ENCODE measurements around the gene VPS45. TPM values are rescaled to one million over a fixed set of nuclear protein-coding genes. Genes with fewer than 3 reads are reported as not detected.

Gene VPS45
- total RNA-seq, 1 experiment from 2014 or later = 28.2 TPM

DNA sequence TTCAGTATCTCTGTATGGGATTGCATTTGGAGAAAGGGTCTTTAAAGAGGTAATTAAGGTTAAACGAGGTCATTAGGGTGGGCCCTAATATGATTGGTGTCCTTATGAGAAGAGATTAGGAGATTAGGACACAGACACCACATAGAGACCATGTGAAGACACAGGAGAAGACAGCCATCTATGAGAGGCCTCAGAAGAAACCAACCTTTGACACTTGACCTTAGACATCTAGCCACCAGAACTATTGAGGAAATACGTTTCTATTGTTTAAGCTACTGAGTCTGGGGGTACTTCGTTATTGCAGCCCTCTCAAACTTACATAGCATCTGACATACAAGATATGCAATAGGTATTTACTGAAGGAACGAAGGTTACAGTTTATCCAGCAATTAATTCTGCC lies 7.3 kb upstream of the VPS45 start (continued):
- no peak for TF ChIP-seq NR3C1 (CRISPR knock-in tag; conservative IDR thresholded peaks at IDR 0.05; ENCODE audit: low read depth)
- TF ChIP-seq, protein P1, sequence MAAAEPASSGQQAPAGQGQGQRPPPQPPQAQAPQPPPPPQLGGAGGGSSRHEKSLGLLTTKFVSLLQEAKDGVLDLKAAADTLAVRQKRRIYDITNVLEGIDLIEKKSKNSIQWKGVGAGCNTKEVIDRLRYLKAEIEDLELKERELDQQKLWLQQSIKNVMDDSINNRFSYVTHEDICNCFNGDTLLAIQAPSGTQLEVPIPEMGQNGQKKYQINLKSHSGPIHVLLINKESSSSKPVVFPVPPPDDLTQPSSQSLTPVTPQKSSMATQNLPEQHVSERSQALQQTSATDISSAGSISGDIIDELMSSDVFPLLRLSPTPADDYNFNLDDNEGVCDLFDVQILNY (CRISPR knock-in tag; IDR thresholded peaks at IDR 0.05) = no peak
- TF ChIP-seq ZNF232 (CRISPR knock-in tag; IDR thresholded peaks at IDR 0.05) = no peak

DNA sequence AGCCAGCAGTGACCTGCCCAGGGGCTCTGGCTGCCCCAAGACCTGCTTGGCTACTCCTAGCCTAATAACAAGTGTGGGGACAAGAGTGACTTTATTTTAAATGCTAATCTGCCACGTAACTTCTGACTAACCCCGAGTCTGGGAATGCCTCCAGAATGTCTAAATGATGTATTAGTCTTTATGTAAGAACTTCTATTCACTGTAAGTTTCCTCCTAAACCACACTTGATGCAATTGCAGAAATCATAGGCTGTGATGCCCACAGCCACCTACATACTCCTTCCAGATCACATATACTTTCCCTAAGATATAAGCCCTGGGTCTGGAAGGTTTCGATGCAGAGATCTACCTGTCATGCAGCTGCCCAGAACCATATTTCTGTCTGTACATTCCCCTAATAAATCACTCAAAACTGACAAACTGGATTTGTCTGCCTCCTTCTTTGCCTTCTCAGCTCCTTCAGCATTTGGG lies 5.9 kb upstream of the VPS45 start:
- DNase-seq (ENCODE audit: low spot score) (no peak), ATAC-seq (no peak)
- H3K4me1 Mint-ChIP-seq = peaks cover 7% of the 10 kb centered on the region
- ChIA-PET POLR2A (no interaction called here), CTCF (interaction anchor here (3.0 kb wide), 1 partner anchor 11 kb away, joined by 11 read pairs; no protein-coding TSS in a partner anchor)
- no peak overlapping the region for H3K27ac Mint-ChIP-seq
- no peak overlapping the region for H3K4me3 Mint-ChIP-seq
- no peaks in the 10 kb centered on the region for H3K9me3 Mint-ChIP-seq
- no peaks in the 10 kb centered on the region for H3K36me3 Mint-ChIP-seq
- no peak for TF ChIP-seq ZBTB21 (CRISPR knock-in tag; IDR thresholded peaks at IDR 0.05; ENCODE audit: borderline replicate concordance)
- no peak for TF ChIP-seq NFYB (CRISPR knock-in tag; conservative IDR thresholded peaks at IDR 0.05; ENCODE audit: low read depth)
- TF ChIP-seq, protein P1 (CRISPR knock-in tag; IDR thresholded peaks at IDR 0.05) = no peak
- TF ChIP-seq, protein P2, sequence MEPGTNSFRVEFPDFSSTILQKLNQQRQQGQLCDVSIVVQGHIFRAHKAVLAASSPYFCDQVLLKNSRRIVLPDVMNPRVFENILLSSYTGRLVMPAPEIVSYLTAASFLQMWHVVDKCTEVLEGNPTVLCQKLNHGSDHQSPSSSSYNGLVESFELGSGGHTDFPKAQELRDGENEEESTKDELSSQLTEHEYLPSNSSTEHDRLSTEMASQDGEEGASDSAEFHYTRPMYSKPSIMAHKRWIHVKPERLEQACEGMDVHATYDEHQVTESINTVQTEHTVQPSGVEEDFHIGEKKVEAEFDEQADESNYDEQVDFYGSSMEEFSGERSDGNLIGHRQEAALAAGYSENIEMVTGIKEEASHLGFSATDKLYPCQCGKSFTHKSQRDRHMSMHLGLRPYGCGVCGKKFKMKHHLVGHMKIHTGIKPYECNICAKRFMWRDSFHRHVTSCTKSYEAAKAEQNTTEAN (CRISPR knock-in tag; IDR thresholded peaks at IDR 0.05) = no peak
- TF ChIP-seq TP53 (CRISPR knock-in tag; IDR thresholded peaks at IDR 0.05) = no peak
- no peak for TF ChIP-seq NR1H2 (CRISPR knock-in tag; IDR thresholded peaks at IDR 0.05)
- TF ChIP-seq SMAD4 (CRISPR knock-in tag; IDR thresholded peaks at IDR 0.05) = no peak
- TF ChIP-seq, protein P3, sequence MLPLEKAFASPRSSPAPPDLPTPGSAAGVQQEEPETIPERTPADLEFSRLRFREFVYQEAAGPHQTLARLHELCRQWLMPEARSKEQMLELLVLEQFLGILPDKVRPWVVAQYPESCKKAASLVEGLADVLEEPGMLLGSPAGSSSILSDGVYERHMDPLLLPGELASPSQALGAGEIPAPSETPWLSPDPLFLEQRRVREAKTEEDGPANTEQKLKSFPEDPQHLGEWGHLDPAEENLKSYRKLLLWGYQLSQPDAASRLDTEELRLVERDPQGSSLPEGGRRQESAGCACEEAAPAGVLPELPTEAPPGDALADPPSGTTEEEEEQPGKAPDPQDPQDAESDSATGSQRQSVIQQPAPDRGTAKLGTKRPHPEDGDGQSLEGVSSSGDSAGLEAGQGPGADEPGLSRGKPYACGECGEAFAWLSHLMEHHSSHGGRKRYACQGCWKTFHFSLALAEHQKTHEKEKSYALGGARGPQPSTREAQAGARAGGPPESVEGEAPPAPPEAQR (CRISPR knock-in tag; IDR thresholded peaks at IDR 0.05) = no peak
- TF ChIP-seq, protein P4, sequence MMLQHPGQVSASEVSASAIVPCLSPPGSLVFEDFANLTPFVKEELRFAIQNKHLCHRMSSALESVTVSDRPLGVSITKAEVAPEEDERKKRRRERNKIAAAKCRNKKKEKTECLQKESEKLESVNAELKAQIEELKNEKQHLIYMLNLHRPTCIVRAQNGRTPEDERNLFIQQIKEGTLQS (CRISPR knock-in tag; conservative IDR thresholded peaks at IDR 0.05) = no peak
- TF ChIP-seq, protein P5, sequence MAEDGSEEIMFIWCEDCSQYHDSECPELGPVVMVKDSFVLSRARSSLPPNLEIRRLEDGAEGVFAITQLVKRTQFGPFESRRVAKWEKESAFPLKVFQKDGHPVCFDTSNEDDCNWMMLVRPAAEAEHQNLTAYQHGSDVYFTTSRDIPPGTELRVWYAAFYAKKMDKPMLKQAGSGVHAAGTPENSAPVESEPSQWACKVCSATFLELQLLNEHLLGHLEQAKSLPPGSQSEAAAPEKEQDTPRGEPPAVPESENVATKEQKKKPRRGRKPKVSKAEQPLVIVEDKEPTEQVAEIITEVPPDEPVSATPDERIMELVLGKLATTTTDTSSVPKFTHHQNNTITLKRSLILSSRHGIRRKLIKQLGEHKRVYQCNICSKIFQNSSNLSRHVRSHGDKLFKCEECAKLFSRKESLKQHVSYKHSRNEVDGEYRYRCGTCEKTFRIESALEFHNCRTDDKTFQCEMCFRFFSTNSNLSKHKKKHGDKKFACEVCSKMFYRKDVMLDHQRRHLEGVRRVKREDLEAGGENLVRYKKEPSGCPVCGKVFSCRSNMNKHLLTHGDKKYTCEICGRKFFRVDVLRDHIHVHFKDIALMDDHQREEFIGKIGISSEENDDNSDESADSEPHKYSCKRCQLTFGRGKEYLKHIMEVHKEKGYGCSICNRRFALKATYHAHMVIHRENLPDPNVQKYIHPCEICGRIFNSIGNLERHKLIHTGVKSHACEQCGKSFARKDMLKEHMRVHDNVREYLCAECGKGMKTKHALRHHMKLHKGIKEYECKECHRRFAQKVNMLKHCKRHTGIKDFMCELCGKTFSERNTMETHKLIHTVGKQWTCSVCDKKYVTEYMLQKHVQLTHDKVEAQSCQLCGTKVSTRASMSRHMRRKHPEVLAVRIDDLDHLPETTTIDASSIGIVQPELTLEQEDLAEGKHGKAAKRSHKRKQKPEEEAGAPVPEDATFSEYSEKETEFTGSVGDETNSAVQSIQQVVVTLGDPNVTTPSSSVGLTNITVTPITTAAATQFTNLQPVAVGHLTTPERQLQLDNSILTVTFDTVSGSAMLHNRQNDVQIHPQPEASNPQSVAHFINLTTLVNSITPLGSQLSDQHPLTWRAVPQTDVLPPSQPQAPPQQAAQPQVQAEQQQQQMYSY (CRISPR knock-in tag; IDR thresholded peaks at IDR 0.05) = no peak
- TF ChIP-seq GTF2I (CRISPR knock-in tag; conservative IDR thresholded peaks at IDR 0.05) = no peak
- no peaks in the 10 kb centered on the region for H3K27me3 Mint-ChIP-seq (ENCODE audit: low read depth)

DNA sequence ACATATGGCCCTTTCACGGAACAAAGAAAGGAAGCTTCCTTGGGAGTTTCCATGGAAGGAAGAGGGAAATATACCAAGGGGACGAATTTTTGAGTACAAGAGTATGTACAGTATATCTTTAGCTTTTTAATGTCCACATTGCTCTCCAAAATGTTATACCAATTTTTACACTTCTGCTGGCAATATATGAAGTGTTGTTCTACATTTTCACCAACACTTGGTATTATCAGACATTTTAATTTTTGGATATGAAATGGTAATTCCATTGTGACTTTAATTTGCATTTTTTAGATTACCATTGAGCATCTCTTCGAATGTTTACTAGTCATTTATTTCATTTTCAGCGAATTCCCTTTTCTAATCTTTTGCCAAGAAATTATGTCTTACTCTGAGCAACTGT lies 5.5 kb upstream of the VPS45 start:
- ATAC-seq (no peak), DNase-seq (ENCODE audit: low spot score) (no peak)
- Mint-ChIP-seq H3K9me3 (no peaks in the 10 kb centered on the region), H3K4me3 (no peak overlapping the region), H3K27me3 (ENCODE audit: low read depth) (no peaks in the 10 kb centered on the region), H3K27ac (no peak overlapping the region), H3K4me1 (peaks cover 9% of the 10 kb centered on the region), H3K36me3 (no peaks in the 10 kb centered on the region)
- POLR2A ChIA-PET = no interaction called here
- CTCF ChIA-PET = interaction anchor here (3.0 kb wide), 1 partner anchor 11 kb away, joined by 11 read pairs; no protein-coding TSS in a partner anchor
- TF ChIP-seq, protein P2 (CRISPR knock-in tag; IDR thresholded peaks at IDR 0.05) = no peak
- no peak for TF ChIP-seq IRF2 (CRISPR knock-in tag; IDR thresholded peaks at IDR 0.05; ENCODE audit: borderline replicate concordance, low read depth)
- TF ChIP-seq, protein P6, sequence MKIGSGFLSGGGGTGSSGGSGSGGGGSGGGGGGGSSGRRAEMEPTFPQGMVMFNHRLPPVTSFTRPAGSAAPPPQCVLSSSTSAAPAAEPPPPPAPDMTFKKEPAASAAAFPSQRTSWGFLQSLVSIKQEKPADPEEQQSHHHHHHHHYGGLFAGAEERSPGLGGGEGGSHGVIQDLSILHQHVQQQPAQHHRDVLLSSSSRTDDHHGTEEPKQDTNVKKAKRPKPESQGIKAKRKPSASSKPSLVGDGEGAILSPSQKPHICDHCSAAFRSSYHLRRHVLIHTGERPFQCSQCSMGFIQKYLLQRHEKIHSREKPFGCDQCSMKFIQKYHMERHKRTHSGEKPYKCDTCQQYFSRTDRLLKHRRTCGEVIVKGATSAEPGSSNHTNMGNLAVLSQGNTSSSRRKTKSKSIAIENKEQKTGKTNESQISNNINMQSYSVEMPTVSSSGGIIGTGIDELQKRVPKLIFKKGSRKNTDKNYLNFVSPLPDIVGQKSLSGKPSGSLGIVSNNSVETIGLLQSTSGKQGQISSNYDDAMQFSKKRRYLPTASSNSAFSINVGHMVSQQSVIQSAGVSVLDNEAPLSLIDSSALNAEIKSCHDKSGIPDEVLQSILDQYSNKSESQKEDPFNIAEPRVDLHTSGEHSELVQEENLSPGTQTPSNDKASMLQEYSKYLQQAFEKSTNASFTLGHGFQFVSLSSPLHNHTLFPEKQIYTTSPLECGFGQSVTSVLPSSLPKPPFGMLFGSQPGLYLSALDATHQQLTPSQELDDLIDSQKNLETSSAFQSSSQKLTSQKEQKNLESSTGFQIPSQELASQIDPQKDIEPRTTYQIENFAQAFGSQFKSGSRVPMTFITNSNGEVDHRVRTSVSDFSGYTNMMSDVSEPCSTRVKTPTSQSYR (CRISPR knock-in tag; IDR thresholded peaks at IDR 0.05) = no peak
- no peak for TF ChIP-seq ZNF317 (CRISPR knock-in tag; IDR thresholded peaks at IDR 0.05; ENCODE audit: borderline replicate concordance, low read depth)
- TF ChIP-seq, protein P7, sequence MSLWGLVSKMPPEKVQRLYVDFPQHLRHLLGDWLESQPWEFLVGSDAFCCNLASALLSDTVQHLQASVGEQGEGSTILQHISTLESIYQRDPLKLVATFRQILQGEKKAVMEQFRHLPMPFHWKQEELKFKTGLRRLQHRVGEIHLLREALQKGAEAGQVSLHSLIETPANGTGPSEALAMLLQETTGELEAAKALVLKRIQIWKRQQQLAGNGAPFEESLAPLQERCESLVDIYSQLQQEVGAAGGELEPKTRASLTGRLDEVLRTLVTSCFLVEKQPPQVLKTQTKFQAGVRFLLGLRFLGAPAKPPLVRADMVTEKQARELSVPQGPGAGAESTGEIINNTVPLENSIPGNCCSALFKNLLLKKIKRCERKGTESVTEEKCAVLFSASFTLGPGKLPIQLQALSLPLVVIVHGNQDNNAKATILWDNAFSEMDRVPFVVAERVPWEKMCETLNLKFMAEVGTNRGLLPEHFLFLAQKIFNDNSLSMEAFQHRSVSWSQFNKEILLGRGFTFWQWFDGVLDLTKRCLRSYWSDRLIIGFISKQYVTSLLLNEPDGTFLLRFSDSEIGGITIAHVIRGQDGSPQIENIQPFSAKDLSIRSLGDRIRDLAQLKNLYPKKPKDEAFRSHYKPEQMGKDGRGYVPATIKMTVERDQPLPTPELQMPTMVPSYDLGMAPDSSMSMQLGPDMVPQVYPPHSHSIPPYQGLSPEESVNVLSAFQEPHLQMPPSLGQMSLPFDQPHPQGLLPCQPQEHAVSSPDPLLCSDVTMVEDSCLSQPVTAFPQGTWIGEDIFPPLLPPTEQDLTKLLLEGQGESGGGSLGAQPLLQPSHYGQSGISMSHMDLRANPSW (CRISPR knock-in tag; conservative IDR thresholded peaks at IDR 0.05; ENCODE audit: low read depth) = no peak

Measured in WTC11 (cell line).